Esophagus (tissue), 2 donors: Measurements from ENCODE around the gene SNX14. TPM values are rescaled to one million over a fixed set of nuclear protein-coding genes. Genes with fewer than 3 reads are reported as not detected.
"Not testable (repeated sequence)": the region's sequence is repeated elsewhere in the genome, so short reads cannot be mapped to it uniquely, and the experiment has no call there.

Experiments used
- H3K27ac ChIP-seq, 2 donors: one replicate each; pipeline ENCODE4 v1.5.1; 2013; ENCODE audit warnings: low read depth in 2 of 2, mild to moderate bottlenecking in 2 of 2, inconsistent platforms in 1 of 2, low read length in 1 of 2, moderate library complexity in 1 of 2
- H3K27me3 ChIP-seq, 2 donors: one replicate each; pipeline ENCODE4 v1.6.1; 2013; ENCODE audit warnings: low read length in 2 of 2, control low read depth in 1 of 2, mild to moderate bottlenecking in 1 of 2; ENCODE audit not compliant: insufficient read depth in 2 of 2, control insufficient read depth in 1 of 2
- H3K36me3 ChIP-seq, 2 donors: one replicate each; pipeline ENCODE4 v1.6.1; 2013; ENCODE audit warnings: low read length in 1 of 2; ENCODE audit not compliant: control insufficient read depth in 2 of 2, insufficient read depth in 2 of 2
- H3K4me1 ChIP-seq, 2 donors: one replicate each; pipeline ENCODE4 v1.6.1; 2013; ENCODE audit warnings: low read length in 1 of 2; ENCODE audit not compliant: control insufficient read depth in 2 of 2, insufficient read depth in 2 of 2
- H3K4me3 ChIP-seq, 2 donors: one replicate each; pipeline ENCODE4 v1.5.1; 2013; ENCODE audit warnings: low read length in 2 of 2, mild to moderate bottlenecking in 2 of 2, low read depth in 1 of 2, moderate library complexity in 1 of 2
- H3K9me3 ChIP-seq, 2 donors: one replicate each; pipeline ENCODE4 v1.6.1; 2013; ENCODE audit warnings: mild to moderate bottlenecking in 2 of 2, low read depth in 1 of 2, low read length in 1 of 2, moderate library complexity in 1 of 2; ENCODE audit not compliant: control insufficient read depth in 2 of 2, insufficient read depth in 1 of 2
- WGBS, 2 donors: extraction: QIAGEN DNeasy Blood & Tissue Kit; methylation state at CpG; one replicate each; pipeline ENCODE4 v1.1.7; 2013; 5-methylcytosine and 5-hydroxymethylcytosine counted together
- polyA plus RNA-seq, 2 donors: library from polyadenylated mRNA; stranded (reverse); fragments of 200-250 nt; gene quantifications; one replicate each; pipeline ENCODE4 v1.2.3, GENCODE V29; 2013
- donor health status: healthy with polysubstance abuse.
- donor health status: Bipolar disorder and iron deficiency.

SNX14 gene, protein sequence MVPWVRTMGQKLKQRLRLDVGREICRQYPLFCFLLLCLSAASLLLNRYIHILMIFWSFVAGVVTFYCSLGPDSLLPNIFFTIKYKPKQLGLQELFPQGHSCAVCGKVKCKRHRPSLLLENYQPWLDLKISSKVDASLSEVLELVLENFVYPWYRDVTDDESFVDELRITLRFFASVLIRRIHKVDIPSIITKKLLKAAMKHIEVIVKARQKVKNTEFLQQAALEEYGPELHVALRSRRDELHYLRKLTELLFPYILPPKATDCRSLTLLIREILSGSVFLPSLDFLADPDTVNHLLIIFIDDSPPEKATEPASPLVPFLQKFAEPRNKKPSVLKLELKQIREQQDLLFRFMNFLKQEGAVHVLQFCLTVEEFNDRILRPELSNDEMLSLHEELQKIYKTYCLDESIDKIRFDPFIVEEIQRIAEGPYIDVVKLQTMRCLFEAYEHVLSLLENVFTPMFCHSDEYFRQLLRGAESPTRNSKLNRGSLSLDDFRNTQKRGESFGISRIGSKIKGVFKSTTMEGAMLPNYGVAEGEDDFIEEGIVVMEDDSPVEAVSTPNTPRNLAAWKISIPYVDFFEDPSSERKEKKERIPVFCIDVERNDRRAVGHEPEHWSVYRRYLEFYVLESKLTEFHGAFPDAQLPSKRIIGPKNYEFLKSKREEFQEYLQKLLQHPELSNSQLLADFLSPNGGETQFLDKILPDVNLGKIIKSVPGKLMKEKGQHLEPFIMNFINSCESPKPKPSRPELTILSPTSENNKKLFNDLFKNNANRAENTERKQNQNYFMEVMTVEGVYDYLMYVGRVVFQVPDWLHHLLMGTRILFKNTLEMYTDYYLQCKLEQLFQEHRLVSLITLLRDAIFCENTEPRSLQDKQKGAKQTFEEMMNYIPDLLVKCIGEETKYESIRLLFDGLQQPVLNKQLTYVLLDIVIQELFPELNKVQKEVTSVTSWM
- polyA plus RNA-seq: 10 to 100 TPM; 26.2 to 47.7 TPM

DNA sequence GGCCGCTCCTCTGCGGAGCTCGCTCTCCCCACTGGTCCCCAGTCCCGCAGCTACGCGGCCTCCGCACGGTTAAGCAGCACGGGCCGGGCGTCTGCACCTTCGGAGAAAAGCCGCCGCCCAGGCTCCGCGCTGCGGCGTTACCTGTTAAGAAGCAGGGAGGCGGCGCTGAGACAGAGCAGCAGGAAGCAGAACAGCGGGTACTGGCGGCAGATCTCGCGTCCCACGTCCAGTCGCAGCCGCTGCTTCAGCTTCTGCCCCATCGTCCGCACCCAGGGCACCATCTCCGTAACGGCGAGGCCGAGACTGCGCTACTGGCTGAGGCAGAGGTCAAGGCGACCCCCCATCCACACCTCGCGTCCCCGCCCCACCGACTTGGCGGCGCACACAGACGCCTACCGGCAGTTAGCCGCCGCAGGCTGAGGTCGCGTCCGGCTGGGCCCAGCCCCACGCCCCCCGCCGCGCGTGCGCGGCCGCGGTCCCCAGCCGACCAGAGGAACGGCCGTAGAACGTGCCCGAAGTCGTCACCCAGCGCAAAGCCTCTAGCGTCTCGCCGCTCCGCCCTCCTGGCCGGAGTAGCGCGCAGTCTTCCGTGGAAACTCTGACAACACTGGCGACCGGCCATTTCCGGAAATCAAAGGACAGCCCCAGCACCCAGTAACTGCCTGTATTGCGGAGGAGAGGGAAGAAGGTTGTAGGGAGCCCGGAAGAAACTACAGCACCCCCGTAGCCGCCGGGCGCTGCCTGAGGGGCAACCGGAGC lies at the start of gene SNX14:
Gene SNX14 (minus strand): TSS at position 421 of the 759 bp plus-strand sequence. CDS start 140 bp downstream, at position 281.
- Histone ChIP-seq H3K4me1 (no peaks in the 10 kb centered on the region), H3K27ac (peak within 1 kb of the TSS; percentile 98), H3K36me3 (no peaks in the 10 kb centered on the region), H3K27me3 (no peaks in the 10 kb centered on the region), H3K9me3 (no peaks in the 10 kb centered on the region), H3K4me3 (peak within 1 kb of the TSS; percentile 66 to 88)
- 0 to 1% methylated on average over 82 of the region's 82 CpGs for whole genome bisulfite sequencing, 2 donors

DNA sequence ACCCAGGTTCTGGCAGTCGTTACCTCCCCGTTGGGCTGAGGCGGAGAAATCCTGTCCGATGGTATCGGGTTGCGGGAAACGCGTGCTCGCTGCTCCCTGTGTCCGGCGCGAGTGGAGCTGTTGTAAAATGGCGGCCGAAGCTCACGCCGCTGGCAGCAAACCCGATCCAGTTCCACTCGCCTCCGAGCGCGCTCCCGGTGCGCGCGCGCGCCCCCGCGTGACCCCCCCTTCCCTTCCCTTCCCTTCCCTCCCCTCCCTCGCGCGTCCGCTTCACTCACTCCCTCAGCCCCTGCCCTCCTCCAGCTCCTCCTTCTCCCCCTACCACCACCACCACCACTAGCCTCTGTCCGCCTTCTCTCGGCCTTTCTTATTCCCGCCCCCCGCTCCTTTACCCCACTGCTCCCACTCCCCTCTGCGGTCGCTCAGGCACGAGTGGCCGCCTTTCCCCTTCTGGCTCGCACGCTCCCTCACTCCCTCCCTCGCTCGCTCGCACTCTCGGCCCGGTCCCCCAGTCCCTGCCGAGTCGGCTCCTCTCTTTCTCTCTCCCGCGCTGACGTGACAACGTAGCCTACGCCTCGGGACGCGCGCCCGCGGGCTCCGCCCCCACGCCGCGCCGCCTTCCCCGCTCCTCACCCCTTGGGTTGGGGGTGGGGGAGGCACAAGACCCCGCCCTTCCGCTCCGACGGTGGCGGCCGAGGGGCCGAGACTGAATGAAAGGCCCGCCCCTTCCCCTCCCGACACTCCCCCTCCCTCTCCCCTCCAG lies 49.3 kb upstream of the SNX14 start, which contains the start of gene SYNCRIP:
Gene SYNCRIP (minus strand): TSS at position 113 of the 763 bp plus-strand sequence. CDS start 1,447 bp downstream, outside the sequence.
- Histone ChIP-seq H3K4me3 (peak within 1 kb of the TSS; percentile 69 to 98), H3K9me3 (no peaks in the 10 kb centered on the region), H3K27me3 (no peaks in the 10 kb centered on the region), H3K36me3 (peaks cover 3% of the 10 kb centered on the region in 2 donors), H3K4me1 (no peaks in the 10 kb centered on the region), H3K27ac (peak within 1 kb of the TSS; percentile 100)
- WGBS, 2 donors: 1% methylated on average over 76 of the region's 76 CpGs

DNA sequence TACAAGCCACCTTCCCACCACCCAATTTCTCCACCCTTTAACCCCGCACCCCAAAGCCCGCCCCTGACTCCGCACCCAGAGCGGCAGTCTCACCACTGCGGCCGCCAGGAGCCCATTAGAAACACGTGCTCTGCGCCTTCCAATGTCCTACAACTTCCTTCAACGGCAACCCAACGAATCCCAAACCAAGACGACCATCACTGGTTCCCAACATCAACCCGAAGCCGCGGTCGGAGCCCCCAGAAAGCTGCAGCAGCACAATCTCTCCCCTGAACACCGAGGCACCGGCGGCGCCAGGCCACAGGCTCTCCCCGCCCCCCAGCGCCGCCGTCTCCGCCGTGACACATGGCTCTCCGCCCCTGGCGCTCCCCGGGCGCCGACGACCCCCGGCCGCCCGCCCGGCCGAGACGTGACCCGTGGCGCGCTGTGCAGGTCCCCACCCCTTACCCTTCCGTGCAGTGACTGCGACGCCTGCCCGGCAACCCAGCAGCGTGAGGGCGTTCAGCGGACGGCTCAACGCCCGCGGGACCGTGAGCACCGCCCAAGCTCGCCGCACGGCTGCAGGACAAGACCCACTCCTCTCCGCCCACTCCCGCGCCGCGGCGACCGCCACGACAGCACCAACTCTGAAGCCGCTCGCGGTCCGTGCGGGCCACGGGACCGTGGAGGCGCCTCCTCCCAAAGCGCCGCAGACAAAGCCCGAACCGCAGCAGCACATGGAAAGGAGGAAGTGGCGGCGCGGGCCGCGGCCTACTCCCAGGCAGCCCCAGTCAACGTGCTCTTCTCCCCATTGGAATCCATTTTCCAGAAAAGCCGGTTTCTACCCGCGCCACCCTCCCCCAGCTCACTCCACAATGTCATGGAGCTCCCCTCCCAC lies 48.5 kb upstream of the SNX14 start:
- Histone ChIP-seq H3K4me3 (peak overlapping the region; percentile 69 to 98), H3K4me1 (no peaks in the 10 kb centered on the region), H3K27me3 (no peaks in the 10 kb centered on the region), H3K36me3 (peaks cover 3% of the 10 kb centered on the region in 2 donors), H3K9me3 (no peaks in the 10 kb centered on the region), H3K27ac (peak overlapping the region; percentile 100)
- WGBS, 2 donors: 0% methylated on average over 56 to 85 of the region's 85 CpGs

DNA sequence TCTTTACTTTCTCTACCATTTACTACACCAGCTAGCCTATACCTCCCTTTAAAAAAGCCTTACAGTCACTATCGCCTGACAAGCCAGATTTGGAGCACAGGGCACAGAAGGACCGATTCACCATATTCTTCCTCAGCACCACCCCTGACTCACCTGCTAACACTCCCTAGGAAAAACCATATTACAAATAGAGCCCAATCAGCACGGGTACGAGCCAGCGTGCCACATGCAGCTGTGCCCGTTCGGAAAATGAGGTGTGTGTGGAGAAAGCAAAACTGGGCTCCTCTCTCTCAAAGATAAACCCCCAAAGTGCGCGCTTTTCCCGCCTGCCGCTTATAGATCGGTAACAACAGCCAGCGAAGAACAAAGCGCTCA lies 47.9 kb upstream of the SNX14 start:
- Histone ChIP-seq H3K27me3 (no peaks in the 10 kb centered on the region), H3K9me3 (no peaks in the 10 kb centered on the region), H3K27ac (peak overlapping the region; percentile 100), H3K36me3 (peaks cover 3% of the 10 kb centered on the region in 2 donors), H3K4me1 (no peaks in the 10 kb centered on the region), H3K4me3 (peak overlapping the region; percentile 69 to 98)
- 0 to 1% methylated on average over 14 of the region's 14 CpGs for WGBS, 2 donors

DNA sequence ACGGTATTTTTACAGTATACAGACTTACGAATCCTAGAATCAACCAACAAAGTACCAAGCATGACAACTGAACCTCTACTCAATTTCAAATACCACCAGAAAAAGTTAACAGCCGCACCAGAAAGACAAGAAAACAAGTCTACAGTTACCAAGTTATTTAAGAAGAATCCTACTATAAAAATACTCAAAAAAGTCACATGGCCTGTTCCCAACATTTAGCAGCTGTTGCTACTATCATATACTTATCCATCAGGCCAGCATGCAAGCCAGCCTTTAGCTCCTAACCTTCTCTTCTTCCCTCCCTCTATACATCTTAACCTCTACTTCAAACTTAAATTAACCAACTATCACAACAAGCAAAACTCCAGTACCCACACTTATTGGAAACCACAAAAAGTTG lies 47.2 kb upstream of the SNX14 start:
- Histone ChIP-seq H3K27me3 (no peaks in the 10 kb centered on the region), H3K36me3 (peaks cover 3% of the 10 kb centered on the region in 2 donors), H3K4me1 (no peaks in the 10 kb centered on the region), H3K4me3 (peak overlapping the region in 1 of 2 donors; percentile 69), H3K9me3 (no peaks in the 10 kb centered on the region), H3K27ac (no peak overlapping the region)
- 17 to 18% methylated on average over 3 of the region's 3 CpGs for WGBS, 2 donors

DNA sequence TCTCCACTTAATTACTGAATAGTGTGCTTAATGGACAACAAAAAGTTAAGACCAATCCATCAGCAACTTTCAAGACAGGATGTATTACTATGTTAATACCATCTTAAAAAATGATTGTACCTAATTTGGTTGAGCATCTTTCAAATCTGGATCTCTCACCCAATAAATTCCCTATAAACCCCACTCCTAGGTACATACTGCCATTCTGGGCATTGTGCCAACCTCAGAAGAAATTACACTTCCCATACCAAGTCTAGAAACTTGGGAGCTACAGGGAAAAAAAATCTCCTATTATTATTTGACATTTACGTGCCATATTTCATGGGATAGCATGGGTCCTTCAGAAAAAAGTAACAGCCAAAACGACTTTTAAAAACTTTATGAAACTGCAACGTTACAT lies 43.9 kb upstream of the SNX14 start:
- no peak overlapping the region for H3K27ac ChIP-seq
- 46 to 60% methylated on average over 3 of the region's 3 CpGs for WGBS, 2 donors
- H3K4me3 ChIP-seq: no peak overlapping the region
- no peaks in the 10 kb centered on the region for H3K9me3 ChIP-seq
- H3K4me1 ChIP-seq: no peaks in the 10 kb centered on the region
- H3K27me3 ChIP-seq: no peaks in the 10 kb centered on the region
- H3K36me3 ChIP-seq: peaks cover 3 to 6% of the 10 kb centered on the region in 2 donors

DNA sequence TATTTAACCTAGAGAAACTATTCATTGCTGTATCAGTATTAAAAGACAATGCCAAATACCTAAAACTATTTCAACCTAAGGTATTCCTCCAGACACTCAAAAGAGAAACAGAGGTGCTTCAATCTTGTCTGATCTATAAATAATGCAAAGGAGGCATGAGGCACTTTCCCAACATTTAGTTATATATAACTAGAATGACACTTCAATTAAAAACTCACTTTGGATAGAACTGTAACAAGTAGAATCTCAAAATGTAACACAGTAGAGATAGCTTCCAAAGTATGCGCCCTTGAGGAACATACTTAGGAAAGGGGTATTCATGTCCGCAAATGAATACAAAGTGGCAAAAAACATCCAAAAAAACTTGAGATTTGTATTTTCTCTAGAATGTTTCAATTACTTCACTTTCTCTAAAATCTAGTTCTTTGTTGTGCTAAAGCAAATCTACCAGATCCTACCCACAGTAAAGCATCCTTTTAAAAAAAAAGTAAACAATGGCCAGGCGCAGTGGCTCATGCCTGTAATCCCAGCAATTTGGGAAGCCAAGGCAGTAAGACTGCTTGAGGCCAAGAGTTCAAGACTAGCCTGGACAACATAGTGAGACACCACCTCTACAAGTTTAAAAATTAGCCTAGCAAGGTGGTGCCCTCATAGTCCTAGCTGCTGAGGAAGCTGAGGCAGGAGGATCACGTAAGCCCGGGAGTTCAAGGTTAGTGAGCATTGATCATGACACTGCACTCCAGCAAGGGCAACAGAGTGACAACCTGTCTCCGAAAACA lies 38.7 kb upstream of the SNX14 start:
- Histone ChIP-seq H3K4me3 (no peak overlapping the region), H3K27ac (no peak overlapping the region), H3K27me3 (no peaks in the 10 kb centered on the region), H3K9me3 (no peaks in the 10 kb centered on the region), H3K4me1 (no peaks in the 10 kb centered on the region), H3K36me3 (peaks cover 3 to 5% of the 10 kb centered on the region in 2 donors)
- 91 to 96% methylated on average over 6 of the region's 6 CpGs for WGBS, 2 donors

DNA sequence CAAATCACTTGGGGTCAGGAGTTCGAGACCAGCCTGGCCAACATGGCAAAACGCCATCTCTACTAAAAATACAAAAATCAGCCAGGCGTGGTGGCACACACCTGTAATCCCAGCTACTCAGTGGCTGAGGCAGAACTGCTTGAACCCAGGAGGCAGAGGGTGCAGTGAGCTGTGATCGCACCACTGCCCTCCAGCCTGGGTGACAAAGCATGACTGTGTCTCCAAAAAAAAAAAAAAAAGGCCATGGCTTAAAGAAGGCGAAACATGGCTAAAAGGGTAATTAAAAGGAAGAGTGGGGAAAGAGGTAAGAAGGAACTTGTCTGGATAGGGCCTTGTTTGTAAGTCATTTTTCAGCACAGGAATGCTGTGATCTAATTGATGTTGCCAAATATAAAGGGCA lies 37.5 kb upstream of the SNX14 start:
- WGBS, 2 donors: 87 to 88% methylated on average over 5 of the region's 5 CpGs
- not testable (repeated sequence) for H3K36me3 ChIP-seq, H3K4me1 ChIP-seq

More for the DNA sequence above, 37.5 kb upstream of the SNX14 start:
- H3K27ac ChIP-seq, H3K4me3 ChIP-seq, H3K27me3 ChIP-seq, H3K9me3 ChIP-seq: not testable (repeated sequence)
